Measurements from ENCODE around the gene TYW1B.
"Not testable (repeated sequence)": the region's sequence is repeated elsewhere in the genome, so short reads cannot be mapped to it uniquely, and the experiment has no call there.

Gene TYW1B

DNA sequence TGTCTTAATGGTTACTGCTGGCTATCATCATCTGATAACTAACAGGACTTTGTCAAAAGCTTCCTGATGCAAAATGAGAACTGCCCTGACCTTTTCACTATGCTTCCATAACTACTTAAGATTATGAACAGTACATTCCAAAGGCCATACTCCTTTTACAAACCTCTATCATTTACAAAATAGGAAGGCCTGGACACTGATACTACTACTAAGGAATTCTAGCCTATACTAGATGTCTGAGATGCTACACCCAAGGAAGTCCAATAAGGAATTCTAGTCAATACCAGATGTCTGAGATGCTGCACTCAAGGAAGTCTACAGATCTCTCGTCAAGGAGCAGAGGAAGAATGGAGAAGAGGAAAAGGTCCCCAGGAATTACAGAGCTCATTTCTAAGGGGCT lies 130.9 kb downstream of the TYW1B start:
- DNase-seq (ENCODE audit: low spot score): not testable (repeated sequence)

DNA sequence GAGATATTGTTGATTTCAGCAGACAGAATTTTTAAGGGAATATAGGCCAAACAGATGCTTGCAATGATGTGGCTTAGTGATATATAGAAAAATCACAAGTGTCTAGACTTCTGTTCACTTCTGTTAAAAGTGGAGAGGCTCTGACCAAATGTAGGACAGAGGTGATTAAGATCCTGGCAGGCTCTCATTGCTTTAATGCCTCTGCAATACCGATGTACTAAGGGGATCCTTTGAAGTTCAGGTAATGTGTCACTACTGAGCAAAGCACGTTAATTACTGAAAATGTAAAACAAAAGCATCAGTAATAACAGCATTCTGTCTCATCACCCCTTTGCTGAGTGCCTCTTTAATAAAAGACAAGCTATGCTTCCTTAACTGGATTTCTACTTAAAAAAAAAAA lies 131.4 kb downstream of the TYW1B start:
- DNase-seq (ENCODE audit: low spot score): not testable (repeated sequence)

DNA sequence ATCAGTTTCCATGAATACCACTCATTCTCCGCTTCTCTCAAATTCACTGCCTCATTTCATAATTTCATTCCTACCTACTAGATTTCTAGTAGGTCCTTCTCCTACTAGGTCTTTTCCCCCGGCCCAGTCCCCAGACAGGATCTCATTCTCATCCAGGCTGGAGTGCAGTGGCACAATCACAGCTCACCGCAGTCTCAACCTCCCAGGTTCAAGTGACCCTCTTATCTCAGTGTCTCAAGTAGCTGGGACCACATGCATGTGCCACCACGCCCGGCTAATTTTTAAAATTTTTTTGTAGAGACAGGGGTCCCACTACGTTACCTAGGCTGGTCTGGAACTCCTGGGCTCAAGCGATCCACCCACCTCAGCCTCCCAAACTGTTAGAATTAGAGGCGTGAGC lies 132.5 kb downstream of the TYW1B start:
- not testable (repeated sequence) for DNase-seq (ENCODE audit: low spot score)

DNA sequence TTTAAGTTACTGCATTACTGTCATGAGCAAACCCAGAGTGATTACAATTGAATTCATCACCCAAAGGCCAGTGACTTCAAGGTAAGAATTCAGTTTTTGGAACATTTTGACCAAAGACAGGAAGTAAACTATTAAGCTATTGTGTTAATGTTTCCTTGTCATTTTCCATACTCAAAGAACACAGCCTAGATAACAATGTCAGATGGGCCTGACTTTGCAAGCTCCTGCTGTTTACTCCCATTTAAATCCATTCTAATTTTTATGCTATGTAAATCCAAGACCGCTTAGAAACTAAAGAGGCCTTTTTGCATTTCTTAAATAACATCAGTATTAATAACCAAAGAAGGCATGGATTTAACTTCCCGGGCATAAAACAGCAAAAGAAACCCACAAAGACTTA lies 136.6 kb downstream of the TYW1B start:
- DNase-seq (ENCODE audit: low spot score): not testable (repeated sequence)

DNA sequence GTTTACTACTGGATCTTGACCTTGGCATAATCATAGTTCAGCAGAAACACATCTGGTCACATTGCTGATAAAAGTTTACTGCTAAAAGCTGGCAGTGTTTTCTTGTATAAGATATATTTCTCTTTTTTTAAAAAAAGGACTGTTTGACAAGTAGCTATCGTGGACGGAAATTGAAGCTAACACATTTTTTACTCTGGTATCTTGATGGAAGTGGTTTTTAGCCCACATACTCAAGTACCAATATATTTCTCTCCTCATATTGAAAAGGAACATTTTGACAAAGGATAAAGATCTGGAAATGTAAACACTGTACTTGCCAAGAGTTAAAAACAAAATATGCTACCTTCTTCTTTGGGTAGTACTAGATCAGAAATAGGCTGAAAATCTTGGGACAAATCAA lies 137.8 kb downstream of the TYW1B start:
- DNase-seq (ENCODE audit: low spot score): not testable (repeated sequence)

DNA sequence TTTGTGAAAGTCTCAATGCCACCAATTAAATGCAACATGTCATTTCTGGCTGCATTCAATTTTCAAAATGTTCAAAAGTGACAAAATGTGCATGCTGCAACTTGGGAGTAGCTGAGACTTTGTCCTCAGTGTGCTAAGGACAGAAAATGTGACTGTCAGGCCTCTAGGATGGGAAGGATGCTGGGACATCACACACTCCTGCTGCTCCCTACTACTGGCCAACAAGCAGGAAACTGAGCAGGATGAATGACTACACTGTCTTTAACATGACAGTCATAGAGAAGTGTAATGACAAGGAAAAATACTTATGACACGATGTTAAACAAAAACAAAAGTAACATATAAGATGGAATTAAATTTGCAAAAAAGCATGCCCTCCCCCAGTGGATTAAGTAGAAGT lies 138.7 kb downstream of the TYW1B start:
- DNase-seq (ENCODE audit: low spot score): not testable (repeated sequence)

DNA sequence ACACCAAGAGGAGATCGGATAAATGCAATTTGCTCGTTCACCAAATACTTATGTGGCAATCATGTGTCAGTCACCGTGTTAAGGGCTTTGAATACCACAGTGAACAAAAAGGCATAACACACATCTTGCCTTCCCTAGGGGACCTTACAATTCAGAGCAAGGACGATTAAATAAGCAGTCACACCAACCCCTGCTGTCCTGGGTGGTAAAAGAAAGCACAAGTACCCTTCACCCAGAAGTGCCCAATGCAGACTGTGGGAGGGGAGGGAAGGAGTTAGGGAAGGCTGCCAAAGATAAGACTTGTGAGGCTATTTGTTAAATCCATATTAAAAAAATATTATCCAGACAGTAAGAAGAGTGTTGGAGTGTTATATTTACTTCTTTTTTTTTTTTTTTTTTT lies 146.8 kb downstream of the TYW1B start:
- DNase-seq (ENCODE audit: low spot score): not testable (repeated sequence)

- DNase-seq (ENCODE audit: low spot score): not testable (repeated sequence)
Observed at GRCh38 chr7:72676880-72677279, 151.1 kb downstream of the TYW1B start.

- not testable (repeated sequence) for DNase-seq (ENCODE audit: low spot score)
Observed at GRCh38 chr7:72676086-72676690, 151.8 kb downstream of the TYW1B start.

DNA sequence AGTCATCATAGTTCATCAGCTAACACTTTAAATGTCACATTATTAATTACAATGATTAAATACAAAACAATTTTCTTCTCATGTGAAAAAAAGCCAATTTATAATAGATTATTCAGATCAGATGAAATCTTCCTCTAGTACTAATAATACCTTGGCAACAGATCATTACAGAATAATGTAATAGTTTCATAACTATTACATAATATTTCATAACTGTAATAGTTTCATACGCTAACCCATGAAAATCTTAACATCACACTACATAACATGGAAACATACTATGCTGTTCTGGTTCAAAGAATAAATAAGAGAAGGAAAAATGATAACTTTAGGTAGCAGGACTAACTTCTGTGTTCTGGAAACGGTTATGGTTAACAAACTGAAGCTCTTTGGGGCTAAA lies 152.3 kb downstream of the TYW1B start:
- not testable (repeated sequence) for DNase-seq (ENCODE audit: low spot score)

- no peak for DNase-seq (ENCODE audit: low spot score)
Observed at GRCh38 chr7:72674394-72674793, 153.6 kb downstream of the TYW1B start.

DNA sequence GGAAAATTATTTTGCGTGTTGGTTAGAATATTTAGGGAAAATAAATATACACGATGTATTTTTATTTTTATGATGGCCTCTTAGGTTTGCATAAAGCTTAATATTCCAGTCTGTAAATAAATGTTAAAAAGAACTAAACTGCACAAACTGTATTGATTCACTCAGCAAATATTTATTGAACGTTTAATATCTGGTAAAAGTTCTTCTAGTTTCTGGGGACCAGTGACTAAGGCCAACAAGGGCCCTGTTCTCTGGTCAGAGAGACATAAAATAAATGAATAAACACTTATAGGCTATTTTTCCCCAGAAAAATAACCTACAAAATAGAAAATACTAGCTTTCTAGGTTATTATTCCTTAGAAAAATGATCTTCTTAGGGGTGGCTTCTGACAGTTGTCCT lies 157.2 kb downstream of the TYW1B start:
- not testable (repeated sequence) for DNase-seq (ENCODE audit: low spot score)

GRCh38 chr7:72668435-72668834 lies 159.6 kb downstream of the TYW1B start:
- not testable (repeated sequence) for DNase-seq (ENCODE audit: low spot score)

DNA sequence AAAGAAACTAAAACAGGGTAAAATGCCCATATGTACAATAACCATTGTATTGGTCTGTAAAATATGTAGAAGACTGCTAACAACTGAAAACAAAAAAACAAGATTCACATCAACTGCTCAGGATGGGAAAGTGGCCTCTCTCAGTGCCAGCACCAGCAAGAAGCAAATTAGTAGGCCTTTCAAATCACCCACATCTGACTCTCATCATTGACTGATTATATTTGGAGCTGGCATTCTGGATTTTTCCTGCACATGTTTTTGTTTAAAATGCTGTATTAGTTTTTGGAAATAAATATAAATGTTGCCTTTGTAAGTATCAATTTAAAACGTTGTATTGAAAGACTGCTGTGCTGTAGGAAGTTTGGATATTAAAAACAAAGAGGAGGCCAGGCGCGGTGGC lies 161.0 kb downstream of the TYW1B start:
- not testable (repeated sequence) for DNase-seq (ENCODE audit: low spot score)

GRCh38 chr7:72648574-72648973 lies 179.4 kb downstream of the TYW1B start:
- DNase-seq (ENCODE audit: low spot score): not testable (repeated sequence)

DNA sequence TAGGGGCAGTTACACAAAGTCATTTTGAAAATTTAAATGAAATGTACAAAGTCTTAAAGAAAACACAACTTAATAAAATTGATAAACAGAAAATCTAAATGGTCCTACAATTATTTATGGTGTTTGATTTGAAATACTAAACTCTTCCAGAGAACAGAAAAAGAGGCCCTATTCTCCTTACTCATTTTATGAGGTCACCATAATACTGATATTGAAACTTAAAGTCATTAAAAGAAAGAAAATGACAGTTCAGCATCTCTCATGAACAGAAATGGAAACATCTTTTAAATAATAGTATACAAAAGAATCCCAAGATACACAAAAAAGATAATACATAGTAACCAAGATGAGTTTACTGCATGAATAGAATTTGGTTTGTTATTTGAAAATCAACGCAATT lies 184.3 kb downstream of the TYW1B start:
- DNase-seq (ENCODE audit: low spot score): not testable (repeated sequence)

- not testable (repeated sequence) for DNase-seq (ENCODE audit: low spot score)
Observed at GRCh38 chr7:72641485-72642248, 186.3 kb downstream of the TYW1B start.

DNA sequence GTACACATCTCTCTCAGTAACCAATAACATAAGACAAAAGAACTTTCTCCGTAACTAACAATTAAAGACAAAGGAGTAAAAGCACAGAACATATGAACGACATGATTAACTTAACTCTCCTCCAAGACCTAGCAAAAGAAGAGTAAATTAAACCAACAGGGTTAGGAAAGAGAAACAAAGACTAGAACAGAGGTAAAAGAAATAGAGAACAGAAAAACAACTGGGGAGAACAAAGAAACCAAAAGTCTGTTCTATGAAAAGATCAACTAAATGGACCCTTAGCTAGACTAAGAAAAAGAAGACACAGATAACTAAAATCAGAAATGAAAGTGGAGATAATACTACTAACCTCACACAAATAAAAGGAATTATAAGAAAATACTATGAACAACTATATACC lies 187.3 kb downstream of the TYW1B start:
- DNase-seq (ENCODE audit: low spot score): not testable (repeated sequence)

DNA sequence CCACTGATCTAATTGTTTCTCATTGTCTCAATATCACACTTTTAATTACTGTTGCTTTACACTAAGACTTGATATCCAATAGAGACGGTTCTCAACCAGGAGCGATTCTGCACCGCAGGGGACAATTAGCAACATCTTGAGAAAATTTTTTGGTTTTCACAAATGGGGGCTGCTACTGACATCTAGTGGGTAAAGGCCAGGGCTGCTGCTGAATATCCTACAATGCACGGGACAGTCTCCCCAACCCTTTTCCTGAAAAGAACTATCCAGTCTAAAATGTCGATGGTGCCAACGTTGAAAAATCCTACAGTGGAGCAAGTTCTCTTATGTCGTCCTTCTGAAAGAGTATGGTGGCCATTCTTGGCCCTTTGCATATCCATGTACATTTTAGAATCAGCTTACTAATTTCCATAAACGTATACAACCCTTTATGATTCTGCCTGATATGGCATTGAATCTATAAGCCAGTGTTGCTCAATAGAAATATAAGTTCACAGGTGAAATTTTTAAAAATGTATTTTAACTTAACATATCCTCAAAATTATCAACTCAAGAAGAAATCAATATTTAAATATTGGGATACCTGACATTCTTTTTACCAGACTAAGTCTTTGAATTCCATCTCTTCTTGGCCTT lies 192.6 kb downstream of the TYW1B start:
- DNase-seq (ENCODE audit: low spot score): not testable (repeated sequence)

- not testable (repeated sequence) for DNase-seq (ENCODE audit: low spot score)
Observed at GRCh38 chr7:72632765-72633292, 195.2 kb downstream of the TYW1B start.

- DNase-seq (ENCODE audit: low spot score): not testable (repeated sequence)
Observed at GRCh38 chr7:72628375-72628774, 199.6 kb downstream of the TYW1B start.

DNA sequence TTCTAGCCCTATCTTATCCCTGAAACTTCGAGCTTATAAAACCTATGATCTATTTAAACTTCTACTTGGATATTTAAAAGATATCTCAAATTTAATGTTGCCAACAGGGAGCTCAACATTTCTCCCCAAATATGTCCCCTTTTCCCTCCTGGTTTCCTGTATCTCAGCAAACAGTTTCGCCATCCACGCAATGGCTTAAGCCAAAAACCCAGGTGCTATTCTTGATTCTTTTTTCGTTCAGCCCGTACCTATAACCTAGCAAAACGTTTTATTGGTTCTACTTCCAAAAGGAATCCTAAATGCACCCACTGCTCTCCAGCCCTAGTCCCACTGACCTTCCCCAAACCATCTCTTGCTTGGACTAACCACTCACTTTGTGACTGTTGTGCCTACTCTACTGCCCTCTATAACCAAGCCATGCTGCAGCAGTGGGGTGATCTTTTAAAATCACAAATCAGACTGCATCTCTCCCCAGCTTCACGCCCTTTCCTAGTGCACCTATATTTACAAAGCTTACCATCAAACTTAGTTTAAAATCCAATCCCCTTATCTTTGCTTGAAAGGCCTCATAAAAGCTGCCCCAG lies 201.5 kb downstream of the TYW1B start:
- DNase-seq (ENCODE audit: low spot score): not testable (repeated sequence)

All from COLO829 (cell line).